Progenitor cell of endocrine pancreas (in vitro differentiated cells): ENCODE results near the gene DNER. TPM values are rescaled to one million over a fixed set of nuclear protein-coding genes. Genes with fewer than 3 reads are reported as not detected.

Source experiments
- DNase-seq: peaks from one replicate; pipeline ENCODE4 v3.0.0; 2021; ENCODE audit warnings: low spot score; ENCODE audit not compliant: unreplicated experiment
- H3K27ac Mint-ChIP-seq: 2 replicates; pipeline ENCODE4 v1.8.0; 2021; ENCODE audit warnings: mild to moderate bottlenecking, moderate library complexity, mixed read lengths
- H3K27me3 Mint-ChIP-seq: 2 replicates; pipeline ENCODE4 v1.8.0; 2021; ENCODE audit warnings: mixed read lengths
- H3K36me3 Mint-ChIP-seq: 2 replicates; pipeline ENCODE4 v1.8.0; 2022; ENCODE audit warnings: mixed read lengths; ENCODE audit not compliant: insufficient read depth
- H3K4me1 Mint-ChIP-seq: 2 replicates; pipeline ENCODE4 v1.8.0; 2021; ENCODE audit warnings: low read depth, mixed read lengths
- H3K4me3 Mint-ChIP-seq: 2 replicates; pipeline ENCODE4 v1.8.0; 2021; ENCODE audit warnings: low read depth, mild to moderate bottlenecking, moderate library complexity, mixed read lengths
- H3K9me3 Mint-ChIP-seq: 2 replicates; pipeline ENCODE4 v1.8.0; 2021; ENCODE audit warnings: low read depth, mixed read lengths
- total RNA-seq: library from RNA; stranded (reverse); gene quantifications from 2 replicates; pipeline ENCODE4 v1.2.1, GENCODE V29; 2021
- TF ChIP-seq, protein P1 (sequence below): fragments of 200-600 bp; sonication (generic); IDR thresholded peaks from one replicate; pipeline ENCODE4 v1.5.0; 2021; ENCODE audit warnings: antibody characterized with exemption, mild to moderate bottlenecking; ENCODE audit not compliant: unreplicated experiment

DNER gene
- total RNA-seq, 1 donor from 2014 or later, result 0.91 TPM

GRCh38 chr2:229501051-229501794 lies 213.1 kb downstream of the DNER start:
- H3K27me3 Mint-ChIP-seq, result no peaks in the 10 kb centered on the region
- H3K9me3 Mint-ChIP-seq, result peaks cover 12% of the 10 kb centered on the region
- no peaks in the 10 kb centered on the region for H3K4me1 Mint-ChIP-seq
- no peak overlapping the region for H3K4me3 Mint-ChIP-seq
- H3K27ac Mint-ChIP-seq, result no peak overlapping the region
- no peaks in the 10 kb centered on the region for H3K36me3 Mint-ChIP-seq
- no peak for DNase-seq
- TF ChIP-seq, protein P1, sequence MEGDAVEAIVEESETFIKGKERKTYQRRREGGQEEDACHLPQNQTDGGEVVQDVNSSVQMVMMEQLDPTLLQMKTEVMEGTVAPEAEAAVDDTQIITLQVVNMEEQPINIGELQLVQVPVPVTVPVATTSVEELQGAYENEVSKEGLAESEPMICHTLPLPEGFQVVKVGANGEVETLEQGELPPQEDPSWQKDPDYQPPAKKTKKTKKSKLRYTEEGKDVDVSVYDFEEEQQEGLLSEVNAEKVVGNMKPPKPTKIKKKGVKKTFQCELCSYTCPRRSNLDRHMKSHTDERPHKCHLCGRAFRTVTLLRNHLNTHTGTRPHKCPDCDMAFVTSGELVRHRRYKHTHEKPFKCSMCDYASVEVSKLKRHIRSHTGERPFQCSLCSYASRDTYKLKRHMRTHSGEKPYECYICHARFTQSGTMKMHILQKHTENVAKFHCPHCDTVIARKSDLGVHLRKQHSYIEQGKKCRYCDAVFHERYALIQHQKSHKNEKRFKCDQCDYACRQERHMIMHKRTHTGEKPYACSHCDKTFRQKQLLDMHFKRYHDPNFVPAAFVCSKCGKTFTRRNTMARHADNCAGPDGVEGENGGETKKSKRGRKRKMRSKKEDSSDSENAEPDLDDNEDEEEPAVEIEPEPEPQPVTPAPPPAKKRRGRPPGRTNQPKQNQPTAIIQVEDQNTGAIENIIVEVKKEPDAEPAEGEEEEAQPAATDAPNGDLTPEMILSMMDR, result no peak

- TF ChIP-seq, protein P1, result no peak
- no peak overlapping the region for H3K27ac Mint-ChIP-seq
- no peaks in the 10 kb centered on the region for H3K27me3 Mint-ChIP-seq
- H3K36me3 Mint-ChIP-seq, result no peaks in the 10 kb centered on the region
- H3K4me1 Mint-ChIP-seq, result no peaks in the 10 kb centered on the region
- H3K9me3 Mint-ChIP-seq, result peaks cover 9% of the 10 kb centered on the region
- no peak for DNase-seq
- H3K4me3 Mint-ChIP-seq, result no peak overlapping the region
Measured at GRCh38 chr2:229492034-229492433, 222.3 kb downstream of the DNER start.

- H3K9me3 Mint-ChIP-seq, result peaks cover 9% of the 10 kb centered on the region
- no peak for DNase-seq
- H3K4me1 Mint-ChIP-seq, result no peaks in the 10 kb centered on the region
- H3K27ac Mint-ChIP-seq, result no peak overlapping the region
- TF ChIP-seq, protein P1, result no peak
- no peak overlapping the region for H3K4me3 Mint-ChIP-seq
- no peaks in the 10 kb centered on the region for H3K36me3 Mint-ChIP-seq
- no peaks in the 10 kb centered on the region for H3K27me3 Mint-ChIP-seq
Measured at GRCh38 chr2:229490167-229490566, 224.2 kb downstream of the DNER start.

DNA sequence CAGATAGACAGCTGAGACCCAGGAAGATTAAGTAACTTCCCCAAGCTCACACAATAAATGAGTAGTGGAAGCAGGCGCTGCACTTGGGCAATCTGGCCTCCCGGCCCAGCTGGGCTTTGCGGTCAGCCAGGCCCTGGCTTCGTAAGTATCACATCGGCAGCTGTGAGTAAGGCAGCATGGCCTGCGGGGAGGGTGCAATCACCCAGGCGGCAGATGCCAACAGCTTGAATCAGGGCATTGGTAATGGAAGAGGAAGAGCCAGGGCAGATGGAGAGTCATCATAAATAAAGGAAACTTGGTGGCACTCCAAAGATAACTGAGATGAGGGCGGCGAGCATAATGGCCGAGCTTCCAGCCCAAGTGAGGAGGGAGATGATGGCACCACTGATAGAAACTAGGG lies 225.3 kb downstream of the DNER start:
- H3K27me3 Mint-ChIP-seq, result no peaks in the 10 kb centered on the region
- H3K9me3 Mint-ChIP-seq, result peaks cover 9% of the 10 kb centered on the region
- no peaks in the 10 kb centered on the region for H3K4me1 Mint-ChIP-seq
- DNase-seq, result no peak
- no peak overlapping the region for H3K4me3 Mint-ChIP-seq
- TF ChIP-seq, protein P1, result no peak
- no peak overlapping the region for H3K27ac Mint-ChIP-seq
- H3K36me3 Mint-ChIP-seq, result no peaks in the 10 kb centered on the region

DNA sequence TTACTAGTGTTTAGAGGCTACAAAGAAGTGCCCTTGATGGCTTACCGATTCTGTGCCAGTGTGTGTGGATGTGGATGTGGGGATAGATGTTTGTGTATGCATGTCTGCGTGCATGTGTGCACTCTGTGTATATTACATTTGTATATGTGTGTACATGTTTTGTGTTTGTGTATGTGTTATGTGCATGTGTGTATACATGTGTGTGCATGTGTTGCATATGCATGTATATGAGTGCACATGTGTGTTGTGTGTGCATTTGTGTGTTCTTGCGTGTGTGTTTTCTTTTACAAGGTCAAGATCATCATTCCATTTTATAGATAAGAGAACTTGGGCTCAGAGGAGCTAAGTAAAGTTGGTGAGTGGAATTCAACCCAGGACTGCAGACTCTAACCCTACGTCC lies 226.1 kb downstream of the DNER start:
- H3K27me3 Mint-ChIP-seq, result no peaks in the 10 kb centered on the region
- no peak for DNase-seq
- H3K27ac Mint-ChIP-seq, result no peak overlapping the region
- H3K9me3 Mint-ChIP-seq, result peaks cover 9% of the 10 kb centered on the region
- H3K36me3 Mint-ChIP-seq, result no peaks in the 10 kb centered on the region
- no peaks in the 10 kb centered on the region for H3K4me1 Mint-ChIP-seq
- H3K4me3 Mint-ChIP-seq, result no peak overlapping the region
- TF ChIP-seq, protein P1, result no peak
